Measurements from ENCODE around the gene NUAK1.

- no peak for TF ChIP-seq EZH2 (IDR thresholded peaks at IDR 0.05; ENCODE audit: insufficient read depth, poor library complexity, severe bottlenecking)
- TF ChIP-seq EZH2phosphoT487 (IDR thresholded peaks at IDR 0.05; ENCODE audit: insufficient read depth, low read depth): no peak
Measured at GRCh38 chr12:106088246-106088808, 50.4 kb downstream of the NUAK1 start.

All from GM23248 (cell line).